AG10803 (cell line): ENCODE measurements around the gene CRYBG2.
"Not testable (repeated sequence)": the region's sequence is repeated elsewhere in the genome, so short reads cannot be mapped to it uniquely, and the experiment has no call there.

Source experiments
- DNase-seq: peaks from one replicate; pipeline ENCODE4 v3.0.0; 2010; ENCODE audit warnings: low read depth
- H3K4me3 ChIP-seq: 2 replicates; pipeline ENCODE4 v1.5.1; 2011; ENCODE audit warnings: mild to moderate bottlenecking, low read length, control low read depth
- CTCF ChIP-seq: conservative IDR thresholded peaks from 2 replicates; pipeline ENCODE4 v1.5.1; 2011; ENCODE audit warnings: mild to moderate bottlenecking, low read length, control low read depth, inconsistent platforms

The CRYBG2 gene

GRCh38 chr1:26389604-26390247, 35.8 kb upstream of the CRYBG2 start:
- H3K4me3 ChIP-seq, result no peak overlapping the region
- no peak for TF ChIP-seq CTCF
- DNase-seq, result no peak

GRCh38 chr1:26388791-26389445, 35.0 kb upstream of the CRYBG2 start:
- DNase-seq, result no peak
- no peak overlapping the region for H3K4me3 ChIP-seq
- no peak for TF ChIP-seq CTCF

GRCh38 chr1:26387447-26387846, 33.5 kb upstream of the CRYBG2 start:
- H3K4me3 ChIP-seq, result no peak overlapping the region
- no peak for TF ChIP-seq CTCF
- DNase-seq, result no peak

GRCh38 chr1:26385063-26385462, 31.1 kb upstream of the CRYBG2 start:
- not testable (repeated sequence) for DNase-seq, H3K4me3 ChIP-seq

GRCh38 chr1:26384076-26384475, 30.1 kb upstream of the CRYBG2 start:
- DNase-seq, result no peak
- no peak overlapping the region for H3K4me3 ChIP-seq
- TF ChIP-seq CTCF, result no peak

GRCh38 chr1:26378879-26379251, 24.9 kb upstream of the CRYBG2 start:
- no peak overlapping the region for H3K4me3 ChIP-seq
- no peak for DNase-seq
- no peak for TF ChIP-seq CTCF

GRCh38 chr1:26378088-26378878, 24.4 kb upstream of the CRYBG2 start:
- no peak for TF ChIP-seq CTCF
- DNase-seq, result peak; percentile 97
- peak overlapping the region; percentile 21; the same call in 1 of the 2 replicates for H3K4me3 ChIP-seq
